IMR-90 (cell line): ENCODE results near the gene MRPS24. TPM values are rescaled to one million over a fixed set of nuclear protein-coding genes. Genes with fewer than 3 reads are reported as not detected.

ENCODE experiments used
- ATAC-seq: fragments of 200-7000 bp; cut with Tn5 transposase; 2 replicates; pipeline ENCODE4 v1.9.1; 2020; ENCODE audit warnings: low read depth, mild to moderate bottlenecking, moderate library complexity
- BruUV-seq: library from RNA; stranded (reverse); fragments of 400-500 nt; replicated peaks from 2 replicates; lab custom pipeline; 2021; lab: Mats Ljungman, UMichigan
- CTCF ChIA-PET: fragments of 300-600 bp; formaldehyde crosslinking; extraction: SDS; loops from one replicate; lab custom pipeline; 2021; ENCODE audit warnings: antibody characterized with exemption; lab: Yijun Ruan, JAX
- POLR2A ChIA-PET: fragments of 300-600 bp; sonication (Branson Sonifier 250); formaldehyde crosslinking; loops from one replicate; lab custom pipeline; 2022; ENCODE audit warnings: antibody characterized with exemption; ENCODE audit not compliant: unreplicated experiment; lab: Charles Lee
- DNase-seq: peaks from one replicate; pipeline ENCODE4 v3.0.0; 2013
- H2AFZ ChIP-seq: replicated peaks from 2 replicates; pipeline ENCODE3; 2013; ENCODE audit warnings: low read length, mild to moderate bottlenecking; ENCODE audit not compliant: poor library complexity
- H2AK5ac ChIP-seq: 2 replicates; pipeline ENCODE4 v1.6.1; 2013; ENCODE audit warnings: low read depth, low read length, inconsistent platforms
- H2AK9ac ChIP-seq: replicated peaks from 2 replicates; pipeline ENCODE3; 2013; ENCODE audit warnings: mild to moderate bottlenecking, low read depth, low read length, moderate library complexity; ENCODE audit not compliant: poor library complexity
- H2BK120ac ChIP-seq: 2 replicates; pipeline ENCODE4 v1.6.1; 2013; ENCODE audit warnings: low read depth, low read length, inconsistent platforms
- H2BK15ac ChIP-seq: 3 replicates; pipeline ENCODE4 v1.6.1; 2013; ENCODE audit warnings: low read depth, low read length, inconsistent platforms
- H2BK20ac ChIP-seq: 2 replicates; pipeline ENCODE4 v1.6.1; 2013; ENCODE audit warnings: low read depth, mild to moderate bottlenecking, inconsistent platforms, low read length, moderate library complexity
- H2BK5ac ChIP-seq: 2 replicates; pipeline ENCODE4 v1.6.1; 2013; ENCODE audit warnings: mild to moderate bottlenecking, low read depth, low read length, inconsistent platforms; ENCODE audit not compliant: poor library complexity, severe bottlenecking
- H3K14ac ChIP-seq: replicated peaks from 2 replicates; pipeline ENCODE4 v1.6.1; 2013; ENCODE audit warnings: low read depth, low read length, inconsistent platforms
- H3K18ac ChIP-seq: 2 replicates; pipeline ENCODE4 v1.6.1; 2013; ENCODE audit warnings: low read depth, low read length, control low read depth
- H3K23ac ChIP-seq: 2 replicates; pipeline ENCODE4 v1.6.1; 2013; ENCODE audit warnings: low read depth, low read length, inconsistent platforms
- H3K27ac ChIP-seq: 2 replicates; pipeline ENCODE4 v1.5.1; 2013; ENCODE audit warnings: mild to moderate bottlenecking, control low read depth, low read length; ENCODE audit not compliant: insufficient read depth
- H3K27me3 ChIP-seq: 2 replicates; pipeline ENCODE4 v1.6.1; 2013; ENCODE audit warnings: low read length; ENCODE audit not compliant: control insufficient read depth, insufficient read depth
- H3K36me3 ChIP-seq: 2 replicates; pipeline ENCODE4 v1.6.1; 2013; ENCODE audit warnings: low read length, mixed read lengths; ENCODE audit not compliant: control insufficient read depth, insufficient read depth
- H3K4ac ChIP-seq: 2 replicates; pipeline ENCODE4 v1.6.1; 2013; ENCODE audit warnings: low read depth, low read length, inconsistent platforms
- H3K4me1 ChIP-seq: 2 replicates; pipeline ENCODE4 v1.6.1; 2013; ENCODE audit warnings: low read length, mixed read lengths; ENCODE audit not compliant: control insufficient read depth, insufficient read depth
- H3K4me2 ChIP-seq: 2 replicates; pipeline ENCODE4 v1.6.1; 2013; ENCODE audit warnings: low read depth, mild to moderate bottlenecking, control low read depth, low read length, moderate library complexity
- H3K4me3 ChIP-seq: 2 replicates; pipeline ENCODE4 v1.5.1; 2013; ENCODE audit warnings: low read depth, mild to moderate bottlenecking, control low read depth, low read length, moderate library complexity; ENCODE audit not compliant: insufficient read depth
- H3K56ac ChIP-seq: 2 replicates; pipeline ENCODE4 v1.6.1; 2013; ENCODE audit warnings: low read length, inconsistent platforms; ENCODE audit not compliant: insufficient read depth; ENCODE audit errors: extremely low read depth
- H3K79me1 ChIP-seq, 2 experiments: 2 replicates each; pipeline ENCODE4 v1.6.1; 2013; ENCODE audit warnings: low read length in 2 of 2, inconsistent platforms in 1 of 2, low read depth in 1 of 2
- H3K9ac ChIP-seq: 2 replicates; pipeline ENCODE4 v1.6.1; 2013; ENCODE audit warnings: low read depth, low read length, control low read depth
- H3K9me1 ChIP-seq: 2 replicates; pipeline ENCODE4 v1.6.1; 2013; ENCODE audit warnings: low read length, inconsistent platforms; ENCODE audit not compliant: insufficient read depth
- H3K9me3 ChIP-seq: 2 replicates; pipeline ENCODE4 v1.6.1; 2013; ENCODE audit warnings: low read length; ENCODE audit not compliant: control insufficient read depth, insufficient read depth
- H4K20me1 ChIP-seq: 2 replicates; pipeline ENCODE4 v1.6.1; 2013; ENCODE audit warnings: low read length, inconsistent platforms; ENCODE audit not compliant: insufficient read depth
- H4K5ac ChIP-seq: 2 replicates; pipeline ENCODE4 v1.6.1; 2013; ENCODE audit warnings: mild to moderate bottlenecking, low read depth, low read length, control low read depth
- H4K8ac ChIP-seq, 2 experiments: 2 replicates each; pipeline ENCODE4 v1.6.1; 2013; ENCODE audit warnings: low read depth in 2 of 2, low read length in 2 of 2, control low read depth in 1 of 2, inconsistent platforms in 1 of 2
- H4K91ac ChIP-seq: 2 replicates; pipeline ENCODE4 v1.6.1; 2013; ENCODE audit warnings: low read depth, low read length, inconsistent platforms; ENCODE audit not compliant: insufficient read depth
- BHLHE40 ChIP-seq: fragments of 150-350 bp; IDR thresholded peaks from 2 replicates; pipeline ENCODE4 v1.6.1; 2016; ENCODE audit warnings: mild to moderate bottlenecking, low read depth, low read length
- CEBPB ChIP-seq: IDR thresholded peaks from 2 replicates; pipeline ENCODE4 v1.6.1; 2012; ENCODE audit warnings: low read depth, low read length, improper control_type of control experiment
- CHD1 ChIP-seq: IDR thresholded peaks from 2 replicates; pipeline ENCODE4 v1.6.1; 2012; ENCODE audit warnings: low read depth, low read length, improper control_type of control experiment
- CTCF ChIP-seq: conservative IDR thresholded peaks from 2 replicates; pipeline ENCODE4 v1.5.1; 2012; ENCODE audit warnings: mild to moderate bottlenecking, low read depth, low read length, improper control_type of control experiment
- ELK1 ChIP-seq: fragments of 150-350 bp; IDR thresholded peaks from 2 replicates; pipeline ENCODE4 v1.6.1; 2016; ENCODE audit warnings: low read depth, mild to moderate bottlenecking, low read length, moderate library complexity, borderline replicate concordance
- FOS ChIP-seq: fragments of 150-350 bp; IDR thresholded peaks from 2 replicates; pipeline ENCODE4 v1.6.1; 2016; ENCODE audit warnings: low read depth, low read length
- MAFK ChIP-seq: IDR thresholded peaks from 2 replicates; pipeline ENCODE4 v1.6.1; 2012; ENCODE audit warnings: low read depth, low read length, improper control_type of control experiment
- MAZ ChIP-seq: IDR thresholded peaks from 2 replicates; pipeline ENCODE4 v1.6.1; 2012; ENCODE audit warnings: low read depth, mild to moderate bottlenecking, low read length, improper control_type of control experiment, moderate library complexity, borderline replicate concordance
- MXI1 ChIP-seq: IDR thresholded peaks from 2 replicates; pipeline ENCODE4 v1.6.1; 2012; ENCODE audit warnings: low read depth, mild to moderate bottlenecking, low read length, moderate library complexity, borderline replicate concordance
- NFE2L2 ChIP-seq: fragments of 150-350 bp; IDR thresholded peaks from 2 replicates; pipeline ENCODE4 v1.6.1; 2016; ENCODE audit warnings: low read depth, mild to moderate bottlenecking, low read length
- POLR2A ChIP-seq: IDR thresholded peaks from 2 replicates; pipeline ENCODE4 v1.6.1; 2012; ENCODE audit warnings: mild to moderate bottlenecking, low read depth, low read length
- RAD21 ChIP-seq: IDR thresholded peaks from 2 replicates; pipeline ENCODE4 v1.6.1; 2012; ENCODE audit warnings: low read length, improper control_type of control experiment
- RCOR1 ChIP-seq: IDR thresholded peaks from 2 replicates; pipeline ENCODE4 v1.6.1; 2012; ENCODE audit warnings: mild to moderate bottlenecking, low read length, improper control_type of control experiment; ENCODE audit not compliant: insufficient replicate concordance
- RFX5 ChIP-seq: IDR thresholded peaks from 2 replicates; pipeline ENCODE4 v1.8.0; 2012; ENCODE audit warnings: low read depth, mild to moderate bottlenecking, low read length, moderate library complexity
- SMC3 ChIP-seq: fragments of 150-350 bp; IDR thresholded peaks from 2 replicates; pipeline ENCODE4 v1.6.1; 2016; ENCODE audit warnings: low read depth, mild to moderate bottlenecking, antibody characterized with exemption, low read length, moderate library complexity
- USF2 ChIP-seq: fragments of 150-350 bp; IDR thresholded peaks from 2 replicates; pipeline ENCODE4 v1.6.1; 2017; ENCODE audit warnings: mild to moderate bottlenecking, antibody characterized with exemption, low read length, low read depth
- WGBS, 2 experiments: methylation state at CpG; one replicate each; pipeline versions ENCODE4 v1.1.5 to v1.1.7; 2013; ENCODE audit warnings: missing lambda C conversion rate in 2 of 2; ENCODE audit not compliant: insufficient read length in 1 of 2; ENCODE audit errors: extremely low coverage in 2 of 2; 5-methylcytosine and 5-hydroxymethylcytosine counted together
- dilution Hi-C: fragments of 300-500 bp; cut with HindIII; formaldehyde crosslinking; loops from one replicate; pipeline ENCODE4 v1.14.3; 2018; ENCODE audit warnings: low sequenced_read_pairs; ENCODE audit not compliant: unreplicated experiment
- in situ Hi-C: fragments of 300-500 bp; cut with MboI; formaldehyde crosslinking; loops from 3 replicates; pipeline ENCODE4 v1.14.3; 2019; ENCODE audit warnings: low sequenced_read_pairs, inconsistent platforms, mixed read lengths
- intact Hi-C: fragments of 100-400 bp; cut with micrococcal nuclease; formaldehyde crosslinking; loops from 2 replicates; pipeline ENCODE4 v1.10.0; 2022
- polyA plus RNA-seq, 3 experiments: library from polyadenylated mRNA; depleted of rRNA; stranded (reverse); fragments of >200 nt; gene quantifications; 2 replicates each; pipeline ENCODE4 v1.2.3, GENCODE V29; 2012; ENCODE audit warnings: low replicate concordance in 1 of 3
- total RNA-seq: library from RNA; depleted of rRNA; stranded (reverse); fragments of >200 nt; gene quantifications from 2 replicates; pipeline ENCODE4 v1.2.3, GENCODE V29; 2012

MRPS24 gene
- total and polyA plus RNA-seq, 2 of the 4 experiments (the other 2 are of a cell fraction): 151 to 266 TPM

GRCh38 chr7:43824963-43825362 is 44.4 kb downstream of the MRPS24 start:
- Histone ChIP-seq H4K8ac (no peak overlapping the region), H2AK5ac (no peak overlapping the region), H3K4me2 (no peak overlapping the region), H3K79me1 (no peaks in the 10 kb centered on the region), H3K36me3 (no peaks in the 10 kb centered on the region), H3K18ac (no peak overlapping the region), H4K91ac (no peak overlapping the region), H3K56ac (no peak overlapping the region), H2BK15ac (no peak overlapping the region), H4K20me1 (no peaks in the 10 kb centered on the region), H2BK120ac (no peak overlapping the region), H3K9me3 (no peaks in the 10 kb centered on the region), H2AFZ (no peak overlapping the region), H3K9ac (no peak overlapping the region), H3K23ac (no peak overlapping the region), H3K14ac (no peak overlapping the region), H4K5ac (no peak overlapping the region), H3K4me3 (no peak overlapping the region), H2BK20ac (no peak overlapping the region), H2BK5ac (no peak overlapping the region), H2AK9ac (no peak overlapping the region), H3K4ac (no peak overlapping the region), H3K27me3 (peaks cover 45% of the 10 kb centered on the region), H3K9me1 (no peaks in the 10 kb centered on the region; the same call in 1 of the 2 replicates), H3K27ac (no peak overlapping the region), H3K4me1 (no peaks in the 10 kb centered on the region)
- TF ChIP-seq RAD21 (no peak), SMC3 (no peak), POLR2A (no peak), NFE2L2 (no peak), MXI1 (no peak), USF2 (no peak), RCOR1 (no peak), MAZ (no peak), BHLHE40 (no peak), ELK1 (no peak), CEBPB (no peak), MAFK (no peak), CTCF (no peak), CHD1 (no peak), RFX5 (no peak), FOS (no peak)
- CTCF ChIA-PET: interaction anchor here (1.0 kb wide), 2 partner anchors 9 to 13 kb away, joined by 3 read pairs; no protein-coding TSS in a partner anchor
- ATAC-seq (peak; percentile 61; the same call in 1 of the 2 replicates), DNase-seq (no peak)
- intact Hi-C loops: no loop called here
- POLR2A ChIA-PET: interaction anchor here (0.6 kb wide), 1 partner anchor 72 kb away, joined by 3 read pairs; no protein-coding TSS in a partner anchor
- dilution Hi-C loops: no loop called here
- no CpG with 5 or more reads among the region's 1 CpG for WGBS, 2 experiments
- no TSS peak for BruUV-seq
- in situ Hi-C loops: loop anchor here (25.0 kb wide), 1 partner anchor 888 kb away; the partner anchor contains the start of genes MRPL32 and PSMA2
